Neural cell (in vitro differentiated cells): Measurements from ENCODE around the gene ATXN2. TPM values are rescaled to one million over a fixed set of nuclear protein-coding genes. Genes with fewer than 3 reads are reported as not detected.
A peak's percentile ranks its signal among the peaks of the same experiment; 100 is the strongest.

ENCODE experiments used
- H2AFZ ChIP-seq: fragments of 200-600, 300-800 bp; sonication (generic), shearing (Covaris generic); 2 replicates; pipeline ENCODE4 v1.6.0; 2014; ENCODE audit warnings: low read depth, mild to moderate bottlenecking, antibody characterized with exemption, low read length, moderate library complexity
- H3F3A ChIP-seq: fragments of 200-600 bp; shearing (Covaris generic); 2 replicates; pipeline ENCODE4 v1.6.1; 2016; ENCODE audit warnings: mild to moderate bottlenecking, moderate library complexity, mixed read lengths, antibody characterized with exemption, low read length; ENCODE audit not compliant: insufficient read depth, poor library complexity, severe bottlenecking
- H3K27ac ChIP-seq: fragments of 200-600, 300-800 bp; sonication (generic), shearing (Covaris generic); 2 replicates; pipeline ENCODE4 v1.5.1; 2014; ENCODE audit warnings: mild to moderate bottlenecking, low read length, moderate library complexity
- H3K27me3 ChIP-seq: fragments of 300-800, 200-600 bp; sonication (generic), shearing (Covaris generic); 2 replicates; pipeline ENCODE4 v1.6.0; 2014; ENCODE audit warnings: mild to moderate bottlenecking, low read depth, low read length, moderate library complexity; ENCODE audit not compliant: insufficient read depth
- H3K36me3 ChIP-seq: fragments of 300-800, 200-600 bp; sonication (generic), shearing (Covaris generic); 2 replicates; pipeline ENCODE4 v1.5.1; 2014; ENCODE audit warnings: mild to moderate bottlenecking, antibody characterized with exemption, low read length, moderate library complexity; ENCODE audit not compliant: insufficient read depth
- H3K4me2 ChIP-seq: fragments of 300-800, 200-600 bp; sonication (generic), shearing (Covaris generic); 2 replicates; pipeline ENCODE4 v1.6.0; 2014; ENCODE audit warnings: mild to moderate bottlenecking, low read length
- H3K4me3 ChIP-seq: fragments of 300-800, 200-600 bp; sonication (generic), shearing (Covaris generic); 2 replicates; pipeline ENCODE4 v1.5.1; 2014; ENCODE audit warnings: mild to moderate bottlenecking, low read length, moderate library complexity
- H3K79me2 ChIP-seq: fragments of 200-600 bp; shearing (Covaris generic); replicated peaks from 2 replicates; pipeline ENCODE4 v1.6.0; 2014; ENCODE audit warnings: mild to moderate bottlenecking, low read length, moderate library complexity; ENCODE audit not compliant: insufficient read depth
- H3K9ac ChIP-seq: fragments of 300-800, 200-600 bp; sonication (generic), shearing (Covaris generic); 2 replicates; pipeline ENCODE4 v1.6.1; 2016; ENCODE audit warnings: mild to moderate bottlenecking, low read length, mixed read lengths
- H3K9me2 ChIP-seq: fragments of 200-600 bp; shearing (Covaris generic); 2 replicates; pipeline ENCODE4 v1.6.1; 2016; ENCODE audit warnings: mild to moderate bottlenecking, low read length, mixed read lengths; ENCODE audit not compliant: insufficient read depth
- H3K9me3 ChIP-seq: fragments of 200-600, 300-800 bp; sonication (generic), shearing (Covaris generic); 2 replicates; pipeline ENCODE4 v1.6.1; 2016; ENCODE audit warnings: mild to moderate bottlenecking, mixed run types, low read length, moderate library complexity, mixed read lengths
- H4K20me1 ChIP-seq: fragments of 200-600 bp; shearing (Covaris generic); 2 replicates; pipeline ENCODE4 v1.6.1; 2016; ENCODE audit warnings: mild to moderate bottlenecking, mixed run types; ENCODE audit not compliant: insufficient read depth
- EP300 ChIP-seq: fragments of 450-650 bp; conservative IDR thresholded peaks from 2 replicates; pipeline ENCODE4 v1.6.1; 2014; ENCODE audit warnings: antibody characterized with exemption, mild to moderate bottlenecking, moderate library complexity; ENCODE audit not compliant: poor library complexity, severe bottlenecking
- EZH2 ChIP-seq: fragments of 200-600, 300-800 bp; shearing (Covaris generic), sonication (generic); IDR thresholded peaks from 2 replicates; pipeline ENCODE4 v1.6.1; 2014; ENCODE audit warnings: antibody characterized with exemption, low read length, borderline replicate concordance, mild to moderate bottlenecking; ENCODE audit not compliant: insufficient read depth, poor library complexity, severe bottlenecking
- MXI1 ChIP-seq: fragments of 450-650 bp; conservative IDR thresholded peaks from 2 replicates; pipeline ENCODE4 v1.6.1; 2014; ENCODE audit warnings: antibody characterized with exemption, mild to moderate bottlenecking; ENCODE audit not compliant: poor library complexity, severe bottlenecking
- POLR2AphosphoS5 ChIP-seq: IDR thresholded peaks from 2 replicates; pipeline ENCODE4 v1.6.1; 2012
- RAD21 ChIP-seq: fragments of 450-650 bp; conservative IDR thresholded peaks from 2 replicates; pipeline ENCODE4 v1.6.1; 2014; ENCODE audit warnings: antibody characterized with exemption, mild to moderate bottlenecking, moderate library complexity
- SMC3 ChIP-seq: fragments of 450-650 bp; conservative IDR thresholded peaks from 2 replicates; pipeline ENCODE4 v1.6.1; 2014; ENCODE audit warnings: antibody characterized with exemption, mild to moderate bottlenecking, moderate library complexity; ENCODE audit not compliant: poor library complexity
- TAF1 ChIP-seq: IDR thresholded peaks from 2 replicates; pipeline ENCODE4 v1.6.1; 2012; ENCODE audit warnings: low read depth
- polyA minus RNA-seq: library from RNA; depleted of rRNA, polyadenylated mRNA; stranded (reverse); fragments of >200 nt; gene quantifications from 2 replicates; pipeline ENCODE4 v1.2.3, GENCODE V29; 2014
- polyA plus RNA-seq: library from polyadenylated mRNA; depleted of rRNA; stranded (reverse); fragments of >200 nt; gene quantifications from 2 replicates; pipeline ENCODE4 v1.2.3, GENCODE V29; 2014
- TF ChIP-seq, protein P1 (sequence below): fragments of 450-650 bp; IDR thresholded peaks from 2 replicates; pipeline ENCODE4 v1.5.1; 2014; ENCODE audit warnings: antibody characterized with exemption, mild to moderate bottlenecking, moderate library complexity; ENCODE audit not compliant: poor library complexity, severe bottlenecking
- TF ChIP-seq, protein P2 (sequence below): IDR thresholded peaks from 2 replicates; pipeline ENCODE4 v1.6.1; 2012; ENCODE audit warnings: borderline replicate concordance

Gene ATXN2, protein sequence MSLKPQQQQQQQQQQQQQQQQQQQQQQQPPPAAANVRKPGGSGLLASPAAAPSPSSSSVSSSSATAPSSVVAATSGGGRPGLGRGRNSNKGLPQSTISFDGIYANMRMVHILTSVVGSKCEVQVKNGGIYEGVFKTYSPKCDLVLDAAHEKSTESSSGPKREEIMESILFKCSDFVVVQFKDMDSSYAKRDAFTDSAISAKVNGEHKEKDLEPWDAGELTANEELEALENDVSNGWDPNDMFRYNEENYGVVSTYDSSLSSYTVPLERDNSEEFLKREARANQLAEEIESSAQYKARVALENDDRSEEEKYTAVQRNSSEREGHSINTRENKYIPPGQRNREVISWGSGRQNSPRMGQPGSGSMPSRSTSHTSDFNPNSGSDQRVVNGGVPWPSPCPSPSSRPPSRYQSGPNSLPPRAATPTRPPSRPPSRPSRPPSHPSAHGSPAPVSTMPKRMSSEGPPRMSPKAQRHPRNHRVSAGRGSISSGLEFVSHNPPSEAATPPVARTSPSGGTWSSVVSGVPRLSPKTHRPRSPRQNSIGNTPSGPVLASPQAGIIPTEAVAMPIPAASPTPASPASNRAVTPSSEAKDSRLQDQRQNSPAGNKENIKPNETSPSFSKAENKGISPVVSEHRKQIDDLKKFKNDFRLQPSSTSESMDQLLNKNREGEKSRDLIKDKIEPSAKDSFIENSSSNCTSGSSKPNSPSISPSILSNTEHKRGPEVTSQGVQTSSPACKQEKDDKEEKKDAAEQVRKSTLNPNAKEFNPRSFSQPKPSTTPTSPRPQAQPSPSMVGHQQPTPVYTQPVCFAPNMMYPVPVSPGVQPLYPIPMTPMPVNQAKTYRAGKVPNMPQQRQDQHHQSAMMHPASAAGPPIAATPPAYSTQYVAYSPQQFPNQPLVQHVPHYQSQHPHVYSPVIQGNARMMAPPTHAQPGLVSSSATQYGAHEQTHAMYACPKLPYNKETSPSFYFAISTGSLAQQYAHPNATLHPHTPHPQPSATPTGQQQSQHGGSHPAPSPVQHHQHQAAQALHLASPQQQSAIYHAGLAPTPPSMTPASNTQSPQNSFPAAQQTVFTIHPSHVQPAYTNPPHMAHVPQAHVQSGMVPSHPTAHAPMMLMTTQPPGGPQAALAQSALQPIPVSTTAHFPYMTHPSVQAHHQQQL
- polyA plus RNA-seq (12.6 and 13.9 TPM in 2 replicates), polyA minus RNA-seq (48.7 and 55.3 TPM in 2 replicates)

DNA sequence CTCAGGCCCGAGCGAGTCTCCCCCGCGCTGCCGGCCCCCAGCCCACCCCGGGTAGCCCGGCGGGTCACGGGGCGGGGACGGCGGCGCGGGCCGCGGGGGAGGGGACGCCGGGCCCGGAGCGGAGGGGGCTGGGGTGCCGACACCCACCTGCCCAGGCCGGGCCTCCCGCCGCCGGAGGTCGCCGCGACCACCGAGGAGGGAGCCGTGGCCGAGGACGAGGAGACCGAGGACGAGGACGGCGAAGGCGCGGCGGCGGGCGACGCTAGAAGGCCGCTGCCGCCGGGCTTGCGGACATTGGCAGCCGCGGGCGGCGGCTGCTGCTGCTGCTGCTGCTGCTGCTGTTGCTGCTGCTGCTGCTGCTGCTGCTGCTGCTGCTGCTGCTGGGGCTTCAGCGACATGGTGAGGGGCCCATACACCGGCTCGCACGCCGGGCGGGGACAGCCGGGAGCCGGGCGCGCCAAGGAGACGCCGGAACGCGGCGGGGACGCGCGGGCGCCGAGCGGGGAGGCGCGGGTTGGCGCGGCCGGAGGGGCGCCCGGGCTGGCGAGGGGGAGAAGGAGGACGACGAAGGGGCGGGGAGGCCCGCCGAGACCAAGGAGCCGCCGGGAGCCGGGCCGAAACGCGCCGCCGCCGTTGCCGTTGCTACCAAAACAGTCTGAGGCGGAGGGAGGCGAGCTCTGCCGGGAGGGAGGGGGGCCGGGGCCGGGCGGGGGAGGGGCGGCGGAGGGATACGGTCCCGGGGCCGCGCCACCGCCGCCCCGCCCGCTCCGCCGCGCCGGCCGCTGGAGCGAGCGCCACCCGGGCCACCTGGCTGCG lies at the start of gene ATXN2:
ATXN2 (minus strand) TSS at position 679 of the 816 bp plus-strand sequence; CDS start at position 398, 281 bp downstream.
- H2AFZ ChIP-seq: peak within 1 kb of the TSS; percentile 95
- H3K36me3 ChIP-seq: no peaks in the 10 kb centered on the region
- no peaks in the 10 kb centered on the region for H3K9me3 ChIP-seq
- peak within 1 kb of the TSS; percentile 88 for H3K27ac ChIP-seq
- peaks cover 15% of the 10 kb centered on the region for H4K20me1 ChIP-seq
- H3K4me2 ChIP-seq: peak within 1 kb of the TSS; percentile 85
- no peaks in the 10 kb centered on the region for H3F3A ChIP-seq
- peak within 1 kb of the TSS; percentile 88 for H3K9ac ChIP-seq
- peaks cover 46% of the 10 kb centered on the region for H3K79me2 ChIP-seq
- TF ChIP-seq TAF1 (no peak), MXI1 (no peak), POLR2AphosphoS5 (no peak), RAD21 (no peak), EP300 (no peak), EZH2 (no peak), SMC3 (no peak)
- TF ChIP-seq, protein P1, sequence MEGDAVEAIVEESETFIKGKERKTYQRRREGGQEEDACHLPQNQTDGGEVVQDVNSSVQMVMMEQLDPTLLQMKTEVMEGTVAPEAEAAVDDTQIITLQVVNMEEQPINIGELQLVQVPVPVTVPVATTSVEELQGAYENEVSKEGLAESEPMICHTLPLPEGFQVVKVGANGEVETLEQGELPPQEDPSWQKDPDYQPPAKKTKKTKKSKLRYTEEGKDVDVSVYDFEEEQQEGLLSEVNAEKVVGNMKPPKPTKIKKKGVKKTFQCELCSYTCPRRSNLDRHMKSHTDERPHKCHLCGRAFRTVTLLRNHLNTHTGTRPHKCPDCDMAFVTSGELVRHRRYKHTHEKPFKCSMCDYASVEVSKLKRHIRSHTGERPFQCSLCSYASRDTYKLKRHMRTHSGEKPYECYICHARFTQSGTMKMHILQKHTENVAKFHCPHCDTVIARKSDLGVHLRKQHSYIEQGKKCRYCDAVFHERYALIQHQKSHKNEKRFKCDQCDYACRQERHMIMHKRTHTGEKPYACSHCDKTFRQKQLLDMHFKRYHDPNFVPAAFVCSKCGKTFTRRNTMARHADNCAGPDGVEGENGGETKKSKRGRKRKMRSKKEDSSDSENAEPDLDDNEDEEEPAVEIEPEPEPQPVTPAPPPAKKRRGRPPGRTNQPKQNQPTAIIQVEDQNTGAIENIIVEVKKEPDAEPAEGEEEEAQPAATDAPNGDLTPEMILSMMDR: no peak
- TF ChIP-seq, protein P2, sequence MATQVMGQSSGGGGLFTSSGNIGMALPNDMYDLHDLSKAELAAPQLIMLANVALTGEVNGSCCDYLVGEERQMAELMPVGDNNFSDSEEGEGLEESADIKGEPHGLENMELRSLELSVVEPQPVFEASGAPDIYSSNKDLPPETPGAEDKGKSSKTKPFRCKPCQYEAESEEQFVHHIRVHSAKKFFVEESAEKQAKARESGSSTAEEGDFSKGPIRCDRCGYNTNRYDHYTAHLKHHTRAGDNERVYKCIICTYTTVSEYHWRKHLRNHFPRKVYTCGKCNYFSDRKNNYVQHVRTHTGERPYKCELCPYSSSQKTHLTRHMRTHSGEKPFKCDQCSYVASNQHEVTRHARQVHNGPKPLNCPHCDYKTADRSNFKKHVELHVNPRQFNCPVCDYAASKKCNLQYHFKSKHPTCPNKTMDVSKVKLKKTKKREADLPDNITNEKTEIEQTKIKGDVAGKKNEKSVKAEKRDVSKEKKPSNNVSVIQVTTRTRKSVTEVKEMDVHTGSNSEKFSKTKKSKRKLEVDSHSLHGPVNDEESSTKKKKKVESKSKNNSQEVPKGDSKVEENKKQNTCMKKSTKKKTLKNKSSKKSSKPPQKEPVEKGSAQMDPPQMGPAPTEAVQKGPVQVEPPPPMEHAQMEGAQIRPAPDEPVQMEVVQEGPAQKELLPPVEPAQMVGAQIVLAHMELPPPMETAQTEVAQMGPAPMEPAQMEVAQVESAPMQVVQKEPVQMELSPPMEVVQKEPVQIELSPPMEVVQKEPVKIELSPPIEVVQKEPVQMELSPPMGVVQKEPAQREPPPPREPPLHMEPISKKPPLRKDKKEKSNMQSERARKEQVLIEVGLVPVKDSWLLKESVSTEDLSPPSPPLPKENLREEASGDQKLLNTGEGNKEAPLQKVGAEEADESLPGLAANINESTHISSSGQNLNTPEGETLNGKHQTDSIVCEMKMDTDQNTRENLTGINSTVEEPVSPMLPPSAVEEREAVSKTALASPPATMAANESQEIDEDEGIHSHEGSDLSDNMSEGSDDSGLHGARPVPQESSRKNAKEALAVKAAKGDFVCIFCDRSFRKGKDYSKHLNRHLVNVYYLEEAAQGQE: no peak
- H3K9me2 ChIP-seq: no peaks in the 10 kb centered on the region
- H3K27me3 ChIP-seq: no peaks in the 10 kb centered on the region
- H3K4me3 ChIP-seq: peak within 1 kb of the TSS; percentile 98
